Measurements from ENCODE around the gene RGL3.

RGL3 gene

GRCh38 chr19:11346104-11346940, 72.8 kb downstream of the RGL3 start, which contains the start of the genes CCDC159 and TMEM205:
CCDC159 (plus strand) TSS chr19:11346519; CDS start chr19:11346607, 88 bp downstream.
TMEM205 (minus strand) TSS chr19:11346268; CDS start chr19:11345619, 649 bp downstream.
- TF ChIP-seq ZFX (IDR thresholded peaks at IDR 0.05) (no peak), CTCF (conservative IDR thresholded peaks at IDR 0.05) (no peak)
- peak within 1 kb of the TSS; percentile 91 for H3K27ac ChIP-seq

GRCh38 chr19:11345122-11345803, 73.9 kb downstream of the RGL3 start:
- H3K27ac ChIP-seq, result peak overlapping the region; percentile 91
- TF ChIP-seq ZFX (IDR thresholded peaks at IDR 0.05), result no peak
- TF ChIP-seq CTCF (conservative IDR thresholded peaks at IDR 0.05), result no peak

Data from C4-2B (cell line).